Astrocyte of the cerebellum (primary cell): Measurements from ENCODE around the gene DNAJC10.
"Not testable (repeated sequence)": the region's sequence is repeated elsewhere in the genome, so short reads cannot be mapped to it uniquely, and the experiment has no call there.

ENCODE experiments used
- DNase-seq: peaks from one replicate; pipeline ENCODE4 v3.0.0-alpha.2; 2011; ENCODE audit warnings: low read depth
- H3K4me3 ChIP-seq: 2 replicates; pipeline ENCODE4 v1.5.1; 2011; ENCODE audit warnings: mild to moderate bottlenecking, low read depth, low read length, moderate library complexity
- in situ Hi-C: cut with HindIII; loops from 2 replicates; pipeline ENCODE4 v1.10.0; 2017; ENCODE audit warnings: low sequenced_read_pairs
- TF ChIP-seq, protein P1 (sequence below): IDR thresholded peaks from 2 replicates; pipeline ENCODE4 v1.5.1; 2012; ENCODE audit warnings: low read length, low read depth, moderate library complexity, mild to moderate bottlenecking; ENCODE audit errors: missing control alignments

The DNAJC10 gene

DNA sequence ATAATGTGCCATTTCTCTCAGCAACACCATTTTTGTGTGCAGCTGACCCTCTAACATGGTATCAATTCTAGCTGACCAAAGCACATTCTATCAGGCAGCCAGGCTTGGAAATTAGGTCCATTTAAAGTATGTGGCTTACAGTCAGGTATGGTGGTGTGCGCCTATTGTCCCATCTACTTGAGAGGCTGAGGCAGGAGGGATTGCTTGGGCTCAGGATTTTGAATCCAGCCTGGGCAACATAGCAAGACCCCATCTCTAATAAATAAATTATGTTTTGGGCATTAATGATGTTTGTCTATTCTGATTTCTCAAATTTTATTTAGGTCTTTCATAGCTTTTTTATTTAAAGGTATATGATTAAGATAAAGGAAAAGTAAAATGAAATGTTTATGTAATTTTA lies 63.3 kb downstream of the DNAJC10 start:
- no peak for DNase-seq
- H3K4me3 ChIP-seq, result no peak overlapping the region
- TF ChIP-seq, protein P1, sequence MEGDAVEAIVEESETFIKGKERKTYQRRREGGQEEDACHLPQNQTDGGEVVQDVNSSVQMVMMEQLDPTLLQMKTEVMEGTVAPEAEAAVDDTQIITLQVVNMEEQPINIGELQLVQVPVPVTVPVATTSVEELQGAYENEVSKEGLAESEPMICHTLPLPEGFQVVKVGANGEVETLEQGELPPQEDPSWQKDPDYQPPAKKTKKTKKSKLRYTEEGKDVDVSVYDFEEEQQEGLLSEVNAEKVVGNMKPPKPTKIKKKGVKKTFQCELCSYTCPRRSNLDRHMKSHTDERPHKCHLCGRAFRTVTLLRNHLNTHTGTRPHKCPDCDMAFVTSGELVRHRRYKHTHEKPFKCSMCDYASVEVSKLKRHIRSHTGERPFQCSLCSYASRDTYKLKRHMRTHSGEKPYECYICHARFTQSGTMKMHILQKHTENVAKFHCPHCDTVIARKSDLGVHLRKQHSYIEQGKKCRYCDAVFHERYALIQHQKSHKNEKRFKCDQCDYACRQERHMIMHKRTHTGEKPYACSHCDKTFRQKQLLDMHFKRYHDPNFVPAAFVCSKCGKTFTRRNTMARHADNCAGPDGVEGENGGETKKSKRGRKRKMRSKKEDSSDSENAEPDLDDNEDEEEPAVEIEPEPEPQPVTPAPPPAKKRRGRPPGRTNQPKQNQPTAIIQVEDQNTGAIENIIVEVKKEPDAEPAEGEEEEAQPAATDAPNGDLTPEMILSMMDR, result no peak
- in situ Hi-C loops, result no loop called here

DNA sequence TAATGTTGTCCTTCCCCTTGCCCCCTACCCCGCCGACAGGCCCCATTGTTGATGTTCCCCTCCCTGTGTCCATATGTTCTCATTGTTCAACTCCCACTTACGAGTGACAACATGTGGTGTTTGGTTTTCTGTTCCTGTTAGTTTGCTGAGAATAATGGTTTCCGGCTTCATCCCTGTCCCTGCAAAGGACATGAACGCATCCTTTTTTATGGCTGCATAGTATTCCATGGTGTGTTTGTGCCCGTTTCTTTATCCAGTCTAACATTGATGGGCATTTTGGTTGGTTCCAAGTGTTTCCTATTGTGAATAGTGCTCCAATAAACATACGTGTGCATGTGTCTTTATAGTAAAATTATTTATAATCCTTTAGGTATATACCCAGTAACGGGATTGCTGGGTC lies 65.0 kb downstream of the DNAJC10 start:
- in situ Hi-C loops, DNase-seq, H3K4me3 ChIP-seq: not testable (repeated sequence)

DNA sequence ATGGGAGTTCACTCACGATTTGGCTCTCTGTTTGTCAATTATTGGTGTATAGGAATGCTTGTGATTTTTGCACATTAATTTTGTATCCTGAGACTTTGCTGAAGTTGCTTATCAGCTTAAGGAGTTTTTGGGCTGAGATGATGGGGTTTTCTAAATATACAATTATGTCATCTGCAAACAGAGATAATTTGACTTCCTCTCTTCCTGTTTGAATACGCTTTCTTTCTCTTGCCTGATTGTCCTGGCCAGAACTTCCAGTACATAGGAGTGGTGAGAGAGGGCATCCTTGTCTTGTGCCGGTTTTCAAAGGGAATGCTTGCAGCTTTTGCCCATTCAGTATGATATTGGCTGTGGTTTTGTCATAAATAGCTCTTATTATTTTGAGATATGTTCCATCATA lies 66.6 kb downstream of the DNAJC10 start:
- in situ Hi-C loops, DNase-seq, H3K4me3 ChIP-seq: not testable (repeated sequence)

DNA sequence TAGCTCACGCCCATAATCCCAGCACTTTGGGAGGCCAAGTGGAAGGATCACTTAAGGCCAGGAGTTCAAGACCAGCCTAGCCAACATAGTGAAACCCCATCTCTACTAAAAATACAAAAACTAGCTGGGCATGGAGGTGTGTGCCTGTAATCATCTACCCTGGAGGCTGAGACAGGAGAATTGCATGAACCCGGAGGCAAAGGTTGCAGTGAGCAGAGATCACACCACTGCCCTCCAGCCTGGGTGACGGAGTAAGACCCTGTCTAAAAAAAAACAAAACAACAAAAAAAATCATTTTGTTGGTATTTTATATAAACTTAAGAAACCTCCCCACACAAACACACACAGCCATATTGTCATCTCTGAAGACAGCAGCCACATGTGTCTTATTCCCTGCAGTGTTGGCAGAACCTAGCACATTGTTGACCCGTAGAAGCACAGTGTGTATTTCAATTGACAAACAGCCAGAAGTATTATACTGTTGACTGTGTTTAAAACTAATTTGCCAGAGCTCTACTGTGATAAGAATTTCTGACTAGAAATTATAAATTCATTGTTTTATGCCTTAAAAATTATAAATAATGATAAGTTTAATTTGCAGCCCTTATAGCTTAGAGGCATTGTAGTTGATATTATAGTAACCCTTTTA lies 68.1 kb downstream of the DNAJC10 start:
- no peak for DNase-seq
- in situ Hi-C loops, result no loop called here
- TF ChIP-seq, protein P1, result no peak
- H3K4me3 ChIP-seq, result no peak overlapping the region

DNA sequence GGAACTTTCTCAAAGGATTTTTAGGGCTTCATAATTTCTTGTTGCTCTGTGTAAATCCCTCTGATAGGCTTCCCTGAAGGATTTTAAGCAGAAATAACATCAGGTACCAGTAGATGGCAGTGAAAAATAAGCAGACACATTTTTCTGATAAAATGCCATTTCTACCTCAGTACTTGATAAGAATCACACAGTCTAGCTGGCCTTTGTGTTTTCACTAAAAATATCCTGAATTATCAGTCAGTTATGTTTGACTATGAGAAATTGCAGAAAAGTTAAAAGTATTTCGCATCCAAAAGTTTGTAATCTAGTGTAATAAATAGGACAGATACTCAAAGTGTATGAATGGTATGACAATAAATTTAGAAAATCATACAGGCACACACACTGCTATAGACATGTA lies 68.7 kb downstream of the DNAJC10 start:
- no peak overlapping the region for H3K4me3 ChIP-seq
- in situ Hi-C loops, result no loop called here
- DNase-seq, result peak; percentile 51
- TF ChIP-seq, protein P1, result peak; percentile 39

DNA sequence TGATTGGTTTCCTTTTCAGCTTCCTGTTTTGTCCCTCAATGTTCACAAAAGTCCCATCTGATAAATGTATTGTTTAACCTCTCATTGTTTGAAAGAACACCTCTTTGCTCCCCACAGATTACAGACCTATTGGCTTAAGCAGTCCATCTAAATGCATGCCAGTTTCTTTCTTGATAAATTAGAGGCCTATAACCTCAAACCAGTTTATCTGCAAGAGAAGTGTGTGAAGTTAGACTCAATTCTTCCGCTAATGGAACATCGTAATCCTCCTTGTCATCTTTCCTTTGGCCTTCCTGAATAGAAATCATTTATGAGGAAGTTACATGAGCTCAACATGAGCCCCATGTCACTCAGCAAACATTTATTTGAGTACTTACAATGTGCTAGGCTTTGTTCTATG lies 76.4 kb downstream of the DNAJC10 start:
- in situ Hi-C loops, result no loop called here
- H3K4me3 ChIP-seq, result no peak overlapping the region
- TF ChIP-seq, protein P1, result no peak
- no peak for DNase-seq

DNA sequence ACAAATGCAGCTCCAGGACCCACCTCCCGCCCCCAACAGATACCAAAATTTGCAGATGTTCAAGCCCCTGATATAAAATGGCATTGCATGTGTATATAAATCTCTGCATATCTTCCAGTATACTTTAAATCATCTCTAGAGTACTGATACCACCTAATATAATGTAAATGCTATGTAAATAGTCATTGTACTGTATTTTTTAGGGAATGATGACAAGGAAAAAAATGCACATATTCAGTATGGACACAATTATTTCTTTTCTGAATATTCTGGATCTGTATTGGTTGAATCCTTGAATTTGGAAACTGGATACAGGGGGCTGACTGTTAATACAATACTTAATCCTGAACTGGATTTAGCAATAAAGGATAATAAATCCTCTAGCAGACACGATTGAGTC lies 82.7 kb downstream of the DNAJC10 start:
- in situ Hi-C loops, result no loop called here
- TF ChIP-seq, protein P1, result no peak
- DNase-seq, result no peak

DNA sequence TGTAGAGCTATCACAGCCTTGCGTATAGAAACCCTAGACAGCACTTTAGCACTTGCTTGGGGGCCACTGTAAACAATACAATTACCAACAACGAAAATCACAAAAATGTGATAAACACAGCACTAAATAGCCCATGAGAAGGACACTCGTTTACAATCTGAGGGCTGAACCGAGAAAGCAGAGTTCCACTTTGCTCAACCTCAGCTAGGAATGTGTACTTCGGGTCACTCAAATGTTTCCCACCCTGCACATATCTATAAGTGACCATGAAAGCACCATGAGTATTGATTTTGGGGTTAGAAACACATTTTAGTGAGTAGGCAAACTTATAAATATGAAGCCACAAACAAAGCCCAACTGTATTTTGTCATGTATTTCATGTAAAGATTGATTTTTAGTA lies 88.1 kb downstream of the DNAJC10 start:
- TF ChIP-seq, protein P1, result no peak
- no peak for DNase-seq
- no peak overlapping the region for H3K4me3 ChIP-seq
- in situ Hi-C loops, result no loop called here

More for the DNA sequence above, 82.7 kb downstream of the DNAJC10 start:
- no peak overlapping the region for H3K4me3 ChIP-seq
